GM13977 (cell line): ENCODE measurements around the gene PIGR.

ENCODE experiments used
- DNase-seq: peaks from one replicate; pipeline ENCODE4 v3.0.0; 2012; ENCODE audit warnings: low spot score
- CTCF ChIP-seq: IDR thresholded peaks from 2 replicates; pipeline ENCODE4 v1.5.1; 2012; ENCODE audit warnings: mild to moderate bottlenecking, control low read depth; ENCODE audit not compliant: insufficient read depth; ENCODE audit errors: extremely low read depth, missing control alignments
- in situ Hi-C: fragments of 300-500 bp; cut with MboI; formaldehyde crosslinking; loops from one replicate; pipeline ENCODE4 v1.12.0; 2022; ENCODE audit warnings: low sequenced_read_pairs, low pct_unique_long_range_greater_than_20kb, mixed read lengths, inconsistent platforms; ENCODE audit not compliant: unreplicated experiment

The PIGR gene

GRCh38 chr1:206946261-206946660 lies at the start of gene PIGR:
Gene PIGR (minus strand): TSS chr1:206946466. CDS start chr1:206940531, 5,935 bp downstream.
- TF ChIP-seq CTCF: no peak
- DNase-seq: no peak

DNA sequence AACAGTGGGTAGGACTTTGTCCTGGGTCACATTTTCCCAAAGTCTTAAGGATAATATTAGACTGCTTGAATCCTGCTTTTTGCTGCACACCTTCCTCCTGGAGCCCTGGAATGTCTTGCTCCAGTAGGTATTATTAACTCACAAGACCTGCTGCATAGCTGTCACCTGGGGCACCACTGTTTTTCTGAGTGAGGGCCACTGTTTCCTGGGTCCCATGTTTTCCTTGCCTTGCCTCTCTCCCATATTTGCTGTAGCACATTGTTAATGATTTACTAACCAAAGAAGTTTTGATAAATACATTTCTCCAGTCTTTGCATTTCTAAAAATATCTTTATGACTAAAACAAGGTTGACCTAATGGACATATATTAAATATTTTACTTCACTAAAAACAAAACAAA lies 46.5 kb upstream of the PIGR start:
- in situ Hi-C loops: no loop called here
- TF ChIP-seq CTCF: no peak
- no peak for DNase-seq

More at GRCh38 chr1:206946261-206946660, at the start of gene PIGR:
- in situ Hi-C loops: no loop called here

- no peak for TF ChIP-seq CTCF
- in situ Hi-C loops: no loop called here
- DNase-seq: no peak
Observed at GRCh38 chr1:206987873-206988272, 41.6 kb upstream of the PIGR start.

- in situ Hi-C loops: no loop called here
- no peak for DNase-seq
Observed at GRCh38 chr1:206986885-206987284, 40.6 kb upstream of the PIGR start.

GRCh38 chr1:206986402-206986801 lies 40.1 kb upstream of the PIGR start:
- DNase-seq: no peak
- no peak for TF ChIP-seq CTCF
- in situ Hi-C loops: no loop called here

More at GRCh38 chr1:206986885-206987284, 40.6 kb upstream of the PIGR start:
- TF ChIP-seq CTCF: no peak

DNA sequence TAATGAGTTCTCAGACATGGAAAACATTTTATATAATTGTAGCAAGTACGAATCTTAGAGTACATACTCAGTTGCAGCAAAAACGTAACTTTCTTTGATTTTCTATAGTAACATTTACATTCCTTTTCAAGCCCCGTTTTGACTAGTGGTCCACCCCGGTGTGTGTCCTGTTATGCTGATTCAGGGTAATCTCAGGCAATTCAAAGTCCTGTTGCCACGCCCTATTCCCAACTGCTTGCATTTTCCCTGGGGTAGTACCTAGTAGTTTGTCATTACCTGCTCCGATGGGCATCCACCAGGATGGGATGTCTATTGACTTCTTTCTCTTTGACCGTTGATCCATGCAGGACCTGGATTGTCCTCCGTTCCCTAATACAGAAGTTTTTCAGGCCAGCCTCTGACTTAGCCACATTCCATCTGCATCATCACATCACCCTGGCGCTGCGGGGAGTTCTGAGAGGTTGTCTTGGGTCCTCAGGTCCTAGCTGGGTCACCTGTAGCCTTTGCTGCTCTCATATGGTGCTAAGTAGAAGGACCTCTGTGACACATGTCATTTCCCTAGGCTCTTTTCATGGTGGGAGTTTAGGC lies 39.0 kb upstream of the PIGR start:
- in situ Hi-C loops: no loop called here
- no peak for TF ChIP-seq CTCF
- no peak for DNase-seq
